Epithelial cell of prostate (primary cell): ENCODE data around the gene DEPDC1B.
"Not testable (repeated sequence)": the region's sequence is repeated elsewhere in the genome, so short reads cannot be mapped to it uniquely, and the experiment has no call there.

Experiments
- DNase-seq: peaks from one replicate; pipeline ENCODE4 v3.0.0-alpha.2; 2011; ENCODE audit warnings: low read depth, low spot score
- H3K27ac ChIP-seq: fragments of 450-650 bp; 2 replicates; pipeline ENCODE4 v1.5.1; 2017; ENCODE audit warnings: mild to moderate bottlenecking

DEPDC1B gene, protein sequence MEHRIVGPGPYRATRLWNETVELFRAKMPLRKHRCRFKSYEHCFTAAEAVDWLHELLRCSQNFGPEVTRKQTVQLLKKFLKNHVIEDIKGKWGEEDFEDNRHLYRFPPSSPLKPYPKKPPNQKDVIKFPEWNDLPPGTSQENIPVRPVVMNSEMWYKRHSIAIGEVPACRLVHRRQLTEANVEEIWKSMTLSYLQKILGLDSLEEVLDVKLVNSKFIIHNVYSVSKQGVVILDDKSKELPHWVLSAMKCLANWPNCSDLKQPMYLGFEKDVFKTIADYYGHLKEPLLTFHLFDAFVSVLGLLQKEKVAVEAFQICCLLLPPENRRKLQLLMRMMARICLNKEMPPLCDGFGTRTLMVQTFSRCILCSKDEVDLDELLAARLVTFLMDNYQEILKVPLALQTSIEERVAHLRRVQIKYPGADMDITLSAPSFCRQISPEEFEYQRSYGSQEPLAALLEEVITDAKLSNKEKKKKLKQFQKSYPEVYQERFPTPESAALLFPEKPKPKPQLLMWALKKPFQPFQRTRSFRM

DNA sequence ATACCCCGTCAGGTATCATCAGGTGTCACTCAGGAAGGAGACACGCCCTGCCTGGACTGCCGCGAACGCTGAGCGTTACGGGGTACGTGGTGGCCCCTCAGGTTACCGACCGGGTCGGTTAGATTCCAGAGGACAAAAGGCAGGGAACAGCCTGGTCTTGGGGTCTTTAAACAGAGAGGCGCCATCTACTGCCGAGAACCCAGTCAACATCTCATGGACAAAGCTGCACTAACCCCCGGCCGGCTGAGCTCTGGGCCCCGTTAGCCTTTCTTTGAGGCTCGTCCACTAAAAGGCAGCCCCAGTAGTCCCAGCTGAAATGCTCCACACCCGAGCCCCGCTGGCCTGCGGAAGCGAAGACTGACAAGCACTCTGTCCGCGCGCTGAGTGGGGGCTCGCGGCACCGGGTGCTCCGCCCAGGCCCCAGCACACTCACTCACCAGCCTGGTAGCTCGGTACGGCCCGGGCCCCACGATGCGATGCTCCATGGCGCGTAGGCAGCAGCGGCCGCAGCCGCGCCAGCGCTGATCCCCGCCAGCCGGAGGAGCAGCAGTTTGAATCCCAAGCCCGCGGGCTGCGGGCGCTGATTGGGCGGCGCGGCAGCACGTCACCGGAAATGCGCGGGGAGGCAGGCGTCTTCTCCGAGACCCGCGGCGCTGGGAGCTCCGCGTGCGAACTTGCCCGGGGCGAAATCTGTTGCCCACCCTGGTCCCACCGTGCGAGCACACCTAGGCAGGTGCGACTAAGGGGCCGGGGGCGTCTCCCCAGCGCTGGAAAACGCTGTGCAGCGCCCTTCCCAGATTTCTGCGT lies at the start of gene DEPDC1B:
Gene DEPDC1B, minus strand, starts transcription at position 558 of the 807 bp plus-strand sequence. Its CDS starts 73 bp downstream, at position 485.
- H3K27ac ChIP-seq, result peak within 1 kb of the TSS; percentile 77
- no peak for DNase-seq

GRCh38 chr5:60744682-60745081 lies 44.7 kb upstream of the DEPDC1B start:
- H3K27ac ChIP-seq, result no peak overlapping the region
- DNase-seq, result no peak

GRCh38 chr5:60743511-60744314 lies 43.7 kb upstream of the DEPDC1B start:
- DNase-seq, result no peak
- H3K27ac ChIP-seq, result no peak overlapping the region

GRCh38 chr5:60740322-60740721 lies 40.4 kb upstream of the DEPDC1B start:
- no peak overlapping the region for H3K27ac ChIP-seq
- DNase-seq, result no peak

DNA sequence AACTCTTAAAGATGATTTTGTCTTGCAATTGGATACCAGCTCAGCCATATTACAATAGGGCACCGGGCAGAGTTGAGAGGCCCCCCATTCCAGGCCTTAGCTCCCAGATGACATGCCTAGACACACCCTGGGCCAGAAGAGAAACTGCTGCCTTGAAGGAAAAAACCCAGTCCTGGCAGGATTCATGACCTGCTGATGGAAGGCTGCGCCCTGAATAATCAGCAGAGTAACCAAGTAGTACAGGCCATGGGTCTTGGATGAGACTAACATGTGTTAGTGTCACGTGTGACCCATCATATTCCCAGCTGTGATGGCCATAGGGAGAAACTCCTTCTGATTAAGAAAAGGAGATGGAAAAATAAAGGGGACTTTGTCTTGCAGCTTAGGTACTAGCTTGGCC lies 39.0 kb upstream of the DEPDC1B start:
- H3K27ac ChIP-seq, result no peak overlapping the region
- DNase-seq, result no peak

- no peak for DNase-seq
- no peak overlapping the region for H3K27ac ChIP-seq
These were observed 38.5 kb upstream of the DEPDC1B start for GRCh38 chr5:60738461-60738860.

DNA sequence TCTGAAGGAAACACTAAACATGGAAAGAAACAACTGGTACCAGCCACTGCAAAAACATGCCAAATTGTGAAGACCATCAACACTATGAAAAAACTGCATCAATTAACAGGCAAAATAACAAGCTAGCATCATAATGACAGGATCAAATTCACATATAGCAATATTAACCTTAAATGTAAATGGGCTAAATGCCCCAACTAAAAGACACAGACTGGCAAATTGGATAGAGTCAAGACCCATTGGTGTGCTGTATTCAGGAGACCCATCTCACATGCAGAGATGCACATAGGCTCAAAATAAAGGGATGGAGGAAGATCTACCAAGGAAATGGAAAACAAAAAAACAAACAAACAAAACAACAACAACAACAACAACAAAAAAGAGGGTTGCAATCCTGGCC lies 30.9 kb upstream of the DEPDC1B start:
- not testable (repeated sequence) for H3K27ac ChIP-seq, DNase-seq

- no peak overlapping the region for H3K27ac ChIP-seq
- DNase-seq, result no peak
These were observed 27.2 kb upstream of the DEPDC1B start for GRCh38 chr5:60727033-60727679.

DNA sequence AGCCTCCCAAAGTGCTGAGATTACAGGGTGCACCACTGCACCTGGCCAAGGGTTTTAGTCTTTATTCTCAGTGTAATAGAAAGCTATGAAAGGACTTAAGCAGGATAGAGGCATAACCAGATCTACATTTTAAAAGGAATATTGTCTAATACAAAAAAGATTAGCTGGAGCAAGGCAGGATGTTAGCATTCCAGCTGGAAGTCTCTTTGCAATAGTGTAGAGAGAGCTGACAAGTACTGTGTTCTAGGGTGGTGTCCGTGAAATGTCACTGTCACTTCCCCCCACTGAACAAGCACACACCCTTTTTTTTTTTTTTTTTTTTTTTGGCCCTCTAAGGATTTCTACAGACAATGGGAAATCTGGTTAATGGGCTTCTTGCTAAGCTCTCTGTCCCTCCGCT lies 24.2 kb upstream of the DEPDC1B start:
- no peak overlapping the region for H3K27ac ChIP-seq
- no peak for DNase-seq

DNA sequence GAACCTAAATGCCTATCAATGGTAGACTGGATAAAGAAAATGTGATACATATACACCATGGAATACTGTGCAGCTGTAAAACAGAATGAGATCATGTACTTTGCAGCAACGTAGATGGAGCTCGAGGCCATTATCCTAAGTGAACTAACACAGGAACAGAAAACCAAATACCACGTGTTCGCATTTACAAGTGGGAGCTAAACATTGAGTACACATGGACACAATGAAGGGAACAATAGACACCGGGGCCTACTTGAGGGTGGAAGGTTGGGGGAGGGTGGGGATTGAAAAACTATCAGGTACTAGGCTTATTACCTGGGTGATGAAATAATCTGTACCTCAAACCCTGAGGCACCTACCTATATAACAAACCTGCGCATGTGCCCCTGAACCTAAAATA lies 22.4 kb upstream of the DEPDC1B start:
- no peak overlapping the region for H3K27ac ChIP-seq
- DNase-seq, result no peak

- peak overlapping the region; percentile 88 for H3K27ac ChIP-seq
- DNase-seq, result no peak
These were observed 19.4 kb upstream of the DEPDC1B start for GRCh38 chr5:60719329-60719728.

- DNase-seq, result peak; percentile 90
- peak overlapping the region; percentile 88 for H3K27ac ChIP-seq
These were observed 18.4 kb upstream of the DEPDC1B start for GRCh38 chr5:60718166-60718892.

GRCh38 chr5:60715201-60715928 lies 15.4 kb upstream of the DEPDC1B start:
- H3K27ac ChIP-seq, DNase-seq: not testable (repeated sequence)

GRCh38 chr5:60712950-60713349 lies 13.0 kb upstream of the DEPDC1B start:
- DNase-seq, result no peak
- no peak overlapping the region for H3K27ac ChIP-seq

DNA sequence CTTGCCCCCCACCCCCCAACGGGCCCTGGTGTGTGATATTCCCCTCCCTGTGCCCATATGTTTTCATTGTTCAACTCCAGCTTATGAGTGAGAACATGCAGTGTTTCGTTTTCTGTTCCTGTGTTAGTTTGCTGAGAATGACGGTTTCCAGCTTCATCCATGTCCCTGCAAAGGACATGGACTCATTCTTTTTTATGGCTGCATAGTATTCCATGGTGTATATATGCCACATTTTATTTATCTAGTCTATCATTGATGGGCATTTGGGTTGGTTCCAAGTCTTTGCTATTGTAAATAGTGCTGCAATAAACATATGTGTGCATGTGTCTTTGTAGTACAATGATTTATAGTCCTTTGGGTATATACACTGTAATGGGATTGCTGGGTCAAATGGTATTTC lies 11.9 kb upstream of the DEPDC1B start:
- H3K27ac ChIP-seq, DNase-seq: not testable (repeated sequence)

- DNase-seq, result no peak
- H3K27ac ChIP-seq, result no peak overlapping the region
These were observed 10.4 kb upstream of the DEPDC1B start for GRCh38 chr5:60710362-60710761.

DNA sequence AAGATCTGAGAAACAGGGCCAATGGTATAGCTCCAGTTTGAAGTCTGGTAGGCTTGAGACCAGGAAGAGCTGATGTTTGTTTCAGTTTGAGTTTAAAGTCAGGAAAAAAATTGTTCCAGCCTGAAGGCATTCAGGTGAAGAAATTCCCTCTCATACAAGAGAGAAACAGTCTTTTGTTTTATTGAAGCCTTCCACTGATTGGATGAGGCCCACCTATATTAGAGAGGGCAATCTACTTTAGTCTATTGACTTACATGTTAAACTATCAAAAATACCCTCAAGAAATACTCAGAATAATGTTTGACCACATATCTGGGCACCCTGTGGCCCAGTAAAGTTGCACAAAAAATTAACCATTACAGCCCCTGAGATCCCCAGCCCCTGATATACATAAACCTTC lies 5.2 kb upstream of the DEPDC1B start:
- H3K27ac ChIP-seq, result no peak overlapping the region
- DNase-seq, result no peak

DNA sequence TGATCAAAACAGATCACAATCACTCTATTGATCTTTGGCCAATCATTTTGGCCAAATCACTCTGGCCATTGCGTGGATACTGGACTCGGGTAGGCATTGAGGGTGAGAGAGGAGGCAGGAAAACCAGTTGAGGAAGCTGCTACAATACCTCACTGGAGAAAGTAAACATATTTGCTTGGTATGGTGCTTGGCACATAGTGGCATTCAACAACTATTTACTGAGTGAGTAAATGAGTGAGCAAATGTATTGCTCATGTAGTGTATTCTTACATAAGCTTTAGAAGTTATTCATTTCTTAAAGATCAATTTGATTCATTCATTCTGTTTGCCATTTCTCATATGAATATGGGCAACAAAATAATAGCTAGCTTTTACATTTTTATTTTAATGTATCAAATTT lies 4.0 kb upstream of the DEPDC1B start:
- H3K27ac ChIP-seq, result peak overlapping the region; percentile 51
- DNase-seq, result no peak
